Fibroblast of the aortic adventitia (primary cell): Measurements from ENCODE around the gene TSPOAP1. TPM values are rescaled to one million over a fixed set of nuclear protein-coding genes. Genes with fewer than 3 reads are reported as not detected.

Experiments
- DNase-seq: peaks from one replicate; pipeline ENCODE4 v3.0.0-alpha.2; 2010; ENCODE audit warnings: low read depth
- H3K4me3 ChIP-seq: 2 replicates; pipeline ENCODE4 v1.5.1; 2011; ENCODE audit warnings: low read depth, mild to moderate bottlenecking, control low read depth, low read length, moderate library complexity
- CTCF ChIP-seq: IDR thresholded peaks from 2 replicates; pipeline ENCODE4 v1.5.1; 2011; ENCODE audit warnings: mild to moderate bottlenecking, low read length, control low read depth, inconsistent platforms; ENCODE audit not compliant: insufficient read depth
- total RNA-seq: library from RNA; depleted of rRNA; stranded (reverse); fragments of >200 nt; gene quantifications from 2 replicates; pipeline ENCODE4 v1.2.3, GENCODE V29; 2012; ENCODE audit warnings: low replicate concordance

TSPOAP1 gene
- total RNA-seq, 1 donor, result 0.18 TPM

GRCh38 chr17:58363457-58364185 is 35.0 kb upstream of the TSPOAP1 start:
- no peak for DNase-seq
- TF ChIP-seq CTCF, result no peak
- no peak overlapping the region for H3K4me3 ChIP-seq

- no peak for DNase-seq
- no peak for TF ChIP-seq CTCF
- no peak overlapping the region for H3K4me3 ChIP-seq
Observed at GRCh38 chr17:58362368-58363014, 33.9 kb upstream of the TSPOAP1 start.

GRCh38 chr17:58360296-58361063 is 31.9 kb upstream of the TSPOAP1 start:
- no peak for DNase-seq
- H3K4me3 ChIP-seq, result no peak overlapping the region
- TF ChIP-seq CTCF, result no peak

GRCh38 chr17:58358408-58359172 is 30.0 kb upstream of the TSPOAP1 start:
- no peak overlapping the region for H3K4me3 ChIP-seq
- no peak for TF ChIP-seq CTCF
- DNase-seq, result no peak

- no peak overlapping the region for H3K4me3 ChIP-seq
- TF ChIP-seq CTCF, result no peak
- no peak for DNase-seq
Observed at GRCh38 chr17:58357312-58358297, 29.0 kb upstream of the TSPOAP1 start.
